HepG2 (cell line): ENCODE data around the gene TOM1L1. TPM values are rescaled to one million over a fixed set of nuclear protein-coding genes. Genes with fewer than 3 reads are reported as not detected.

Experiments used
- ATAD3A ChIP-seq: sonication (generic); formaldehyde crosslinking; IDR thresholded peaks from 2 replicates; pipeline ENCODE4 v1.4.0; 2020; ENCODE audit warnings: missing genetic modification reagents
- CBFB ChIP-seq: sonication (generic); formaldehyde crosslinking; IDR thresholded peaks from 2 replicates; pipeline ENCODE4 v1.4.0; 2020; ENCODE audit warnings: missing genetic modification reagents
- FOXA1 ChIP-seq, 2 experiments: fragments of 450-650 bp in 1 of 2; sonication (generic) in 1 of 2; formaldehyde crosslinking in 1 of 2; IDR thresholded peaks; 2 replicates each; pipeline versions ENCODE4 v1.4.0 to v1.6.1; 2016 to 2020; ENCODE audit warnings: missing genetic modification reagents in 1 of 2
- FOXM1 ChIP-seq: sonication (generic); formaldehyde crosslinking; IDR thresholded peaks from 2 replicates; pipeline ENCODE4 v1.5.0; 2020; ENCODE audit warnings: missing genetic modification reagents
- GLI4 ChIP-seq: sonication (generic); formaldehyde crosslinking; IDR thresholded peaks from 2 replicates; pipeline ENCODE4 v1.5.1; 2020; ENCODE audit warnings: missing genetic modification reagents, mild to moderate bottlenecking, moderate library complexity, borderline replicate concordance
- GTF2F1 ChIP-seq: fragments of 150-350 bp; IDR thresholded peaks from 2 replicates; pipeline ENCODE4 v1.6.1; 2014; ENCODE audit warnings: low read length
- HIVEP1 ChIP-seq: sonication (generic); formaldehyde crosslinking; IDR thresholded peaks from 2 replicates; pipeline ENCODE4 v1.4.0; 2020; ENCODE audit warnings: mild to moderate bottlenecking, missing genetic modification reagents
- KAT7 ChIP-seq: IDR thresholded peaks from 2 replicates; pipeline ENCODE4 v1.6.1; 2018; ENCODE audit warnings: borderline replicate concordance, missing compliant biosample characterization
- MAFK ChIP-seq, 2 experiments: IDR thresholded peaks in 1 of 2; conservative IDR thresholded peaks in 1 of 2; 2 replicates each; pipeline ENCODE4 v1.6.1; 2011; ENCODE audit warnings: improper control_type of control experiment in 2 of 2, low read length in 2 of 2
- NFE2L1 ChIP-seq: sonication (generic); formaldehyde crosslinking; IDR thresholded peaks from 2 replicates; pipeline ENCODE4 v1.4.0; 2020; ENCODE audit warnings: missing genetic modification reagents, mild to moderate bottlenecking, borderline replicate concordance
- NFRKB ChIP-seq: fragments of 450-650 bp; IDR thresholded peaks from 2 replicates; pipeline ENCODE4 v1.6.1; 2017
- SNAPC4 ChIP-seq: sonication (generic); formaldehyde crosslinking; IDR thresholded peaks from 2 replicates; pipeline ENCODE4 v1.4.0; 2020; ENCODE audit warnings: mild to moderate bottlenecking, missing genetic modification reagents
- ZBTB10 ChIP-seq: sonication (generic); formaldehyde crosslinking; IDR thresholded peaks from 2 replicates; pipeline ENCODE4 v1.4.0; 2020; ENCODE audit warnings: missing genetic modification reagents, borderline replicate concordance
- ZNF549 ChIP-seq: sonication (generic); formaldehyde crosslinking; IDR thresholded peaks from 2 replicates; pipeline ENCODE4 v1.5.0; 2020; ENCODE audit warnings: missing genetic modification reagents
- ZNF557 ChIP-seq: sonication (generic); formaldehyde crosslinking; IDR thresholded peaks from 2 replicates; pipeline ENCODE4 v1.4.0; 2020; ENCODE audit warnings: missing genetic modification reagents
- ZNF768 ChIP-seq: sonication (generic); formaldehyde crosslinking; IDR thresholded peaks from 2 replicates; pipeline ENCODE4 v1.4.0; 2020; ENCODE audit warnings: missing genetic modification reagents
- polyA plus RNA-seq, 8 experiments: library from polyadenylated mRNA; depleted of rRNA in 3 of 8; stranded (reverse) in 7 of 8; unstranded in 1 of 8; fragments of >200 nt; fragmentation: Illumina TruSeq in 4 of 8; extraction: Trizol in 4 of 8; gene quantifications; 2 replicates each; pipeline versions ENCODE4 v1.2.1 to v1.2.3, GENCODE V29; 2011 to 2016; ENCODE audit warnings: low read depth in 4 of 8, missing spikeins in 1 of 8, mixed read lengths in 1 of 8; ENCODE audit not compliant: insufficient read depth in 1 of 8
- total RNA-seq, 5 experiments: library from RNA; depleted of rRNA; stranded (reverse); fragments of >200 nt; fragmentation: Illumina TruSeq; extraction: Trizol; gene quantifications; 2 replicates each; pipeline ENCODE4 v1.2.3, GENCODE V29; 2016; ENCODE audit warnings: low read depth in 1 of 5
- TF ChIP-seq, protein P1 (sequence below): sonication (generic); formaldehyde crosslinking; IDR thresholded peaks from 2 replicates; pipeline ENCODE4 v1.5.1; 2020; ENCODE audit warnings: mild to moderate bottlenecking, moderate library complexity, missing genetic modification reagents
- TF ChIP-seq, protein P2 (sequence below): IDR thresholded peaks from 2 replicates; pipeline ENCODE4 v1.6.1; 2012; ENCODE audit warnings: inconsistent platforms
- TF ChIP-seq, protein P3 (sequence below): sonication (generic); formaldehyde crosslinking; conservative IDR thresholded peaks from 2 replicates; pipeline ENCODE4 v1.8.0; 2022; ENCODE audit warnings: missing genetic modification reagents

Gene TOM1L1
- total and polyA plus RNA-seq, 2 of the 13 experiments (the other 11 are each of a cell fraction or from before 2014, with no cell fraction given): 45.3 to 51.3 TPM

DNA sequence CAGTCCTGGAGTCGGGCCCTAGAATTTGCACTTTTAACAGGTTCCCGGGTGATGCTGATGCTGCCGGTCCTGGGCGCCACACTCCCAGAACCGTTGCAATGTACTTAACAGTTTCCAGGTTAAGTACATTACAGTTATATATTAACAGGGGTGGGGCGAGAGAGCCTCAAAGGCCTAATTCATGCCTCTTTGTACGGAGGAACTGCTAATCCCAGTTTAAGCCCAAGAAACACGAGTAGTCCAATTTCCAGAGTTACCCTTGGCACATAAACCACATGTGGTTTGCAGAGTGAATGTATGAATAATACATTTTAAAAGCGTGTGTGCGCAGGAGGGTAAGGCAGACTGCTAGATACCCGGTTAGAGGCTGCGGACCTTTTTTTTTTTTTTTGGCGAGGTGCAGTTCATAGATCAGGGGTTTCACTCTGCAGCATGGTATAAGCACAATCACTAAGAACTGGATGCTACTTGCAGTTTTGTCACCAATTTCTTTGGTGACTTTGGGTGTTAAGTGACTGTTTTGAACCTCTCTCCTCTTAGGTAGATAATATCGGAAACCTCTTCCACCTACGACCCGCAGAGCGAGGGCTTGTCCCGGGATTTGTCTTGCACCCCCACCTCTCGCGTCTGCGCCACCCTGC, 67.1 kb downstream of the TOM1L1 start (continued):
- TF ChIP-seq SNAPC4 (CRISPR knock-in tag): no peak
- TF ChIP-seq MAFK (conservative IDR thresholded peaks at IDR 0.05 in 1 of 2, IDR thresholded peaks at IDR 0.05 in 1 of 2; ENCODE audit: low read length in 2 of 2): no peak
- no peak for TF ChIP-seq ZNF768 (CRISPR knock-in tag)
- no peak for TF ChIP-seq ZNF549
- no peak for TF ChIP-seq NFRKB
- no peak for TF ChIP-seq HIVEP1 (CRISPR knock-in tag)
- TF ChIP-seq, protein P1, sequence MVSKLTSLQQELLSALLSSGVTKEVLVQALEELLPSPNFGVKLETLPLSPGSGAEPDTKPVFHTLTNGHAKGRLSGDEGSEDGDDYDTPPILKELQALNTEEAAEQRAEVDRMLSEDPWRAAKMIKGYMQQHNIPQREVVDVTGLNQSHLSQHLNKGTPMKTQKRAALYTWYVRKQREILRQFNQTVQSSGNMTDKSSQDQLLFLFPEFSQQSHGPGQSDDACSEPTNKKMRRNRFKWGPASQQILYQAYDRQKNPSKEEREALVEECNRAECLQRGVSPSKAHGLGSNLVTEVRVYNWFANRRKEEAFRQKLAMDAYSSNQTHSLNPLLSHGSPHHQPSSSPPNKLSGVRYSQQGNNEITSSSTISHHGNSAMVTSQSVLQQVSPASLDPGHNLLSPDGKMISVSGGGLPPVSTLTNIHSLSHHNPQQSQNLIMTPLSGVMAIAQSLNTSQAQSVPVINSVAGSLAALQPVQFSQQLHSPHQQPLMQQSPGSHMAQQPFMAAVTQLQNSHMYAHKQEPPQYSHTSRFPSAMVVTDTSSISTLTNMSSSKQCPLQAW: peak; percentile 73; the same call in 1 of the 2 replicates
- no peak for TF ChIP-seq ZBTB10 (CRISPR knock-in tag)
- TF ChIP-seq ATAD3A (CRISPR knock-in tag): no peak
- TF ChIP-seq ZNF557 (CRISPR knock-in tag): no peak; the same call in none of the 2 replicates
- TF ChIP-seq FOXA1 (IDR thresholded peaks at IDR 0.05): no peak
- peak; percentile 41 for TF ChIP-seq FOXA1 (CRISPR knock-in tag; IDR thresholded peaks at IDR 0.05)
- TF ChIP-seq, protein P2, sequence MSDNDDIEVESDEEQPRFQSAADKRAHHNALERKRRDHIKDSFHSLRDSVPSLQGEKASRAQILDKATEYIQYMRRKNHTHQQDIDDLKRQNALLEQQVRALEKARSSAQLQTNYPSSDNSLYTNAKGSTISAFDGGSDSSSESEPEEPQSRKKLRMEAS: no peak
- no peak for TF ChIP-seq FOXM1 (CRISPR knock-in tag)
- TF ChIP-seq, protein P3, sequence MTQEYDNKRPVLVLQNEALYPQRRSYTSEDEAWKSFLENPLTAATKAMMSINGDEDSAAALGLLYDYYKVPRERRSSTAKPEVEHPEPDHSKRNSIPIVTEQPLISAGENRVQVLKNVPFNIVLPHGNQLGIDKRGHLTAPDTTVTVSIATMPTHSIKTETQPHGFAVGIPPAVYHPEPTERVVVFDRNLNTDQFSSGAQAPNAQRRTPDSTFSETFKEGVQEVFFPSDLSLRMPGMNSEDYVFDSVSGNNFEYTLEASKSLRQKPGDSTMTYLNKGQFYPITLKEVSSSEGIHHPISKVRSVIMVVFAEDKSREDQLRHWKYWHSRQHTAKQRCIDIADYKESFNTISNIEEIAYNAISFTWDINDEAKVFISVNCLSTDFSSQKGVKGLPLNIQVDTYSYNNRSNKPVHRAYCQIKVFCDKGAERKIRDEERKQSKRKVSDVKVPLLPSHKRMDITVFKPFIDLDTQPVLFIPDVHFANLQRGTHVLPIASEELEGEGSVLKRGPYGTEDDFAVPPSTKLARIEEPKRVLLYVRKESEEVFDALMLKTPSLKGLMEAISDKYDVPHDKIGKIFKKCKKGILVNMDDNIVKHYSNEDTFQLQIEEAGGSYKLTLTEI (CRISPR knock-in tag): no peak
- TF ChIP-seq KAT7 (CRISPR knock-in tag): no peak
- no peak for TF ChIP-seq GLI4
- TF ChIP-seq NFE2L1 (CRISPR knock-in tag): no peak
- TF ChIP-seq CBFB: no peak
- TF ChIP-seq GTF2F1: no peak
